CD4-positive, CD25-positive, alpha-beta regulatory T cell (primary cell): ENCODE results near the gene MRAP2. TPM values are rescaled to one million over a fixed set of nuclear protein-coding genes. Genes with fewer than 3 reads are reported as not detected.

Source experiments
- ATAC-seq, 2 donors: fragments of 150-1000 bp; cut with Tn5 transposase; one replicate each; pipeline ENCODE4 v1.10.0; 2021; ENCODE audit warnings: low read depth in 2 of 2, moderate number of reproducible peaks in 2 of 2, moderate library complexity in 1 of 2
- DNase-seq, 3 donors: peaks; one replicate each; pipeline versions ENCODE4 v3.0.0 to v3.0.0-alpha.2; 2012 to 2022; ENCODE audit warnings: mixed read lengths in 1 of 3
- H3K27ac ChIP-seq: one replicate; pipeline ENCODE4 v1.7.0; 2013; ENCODE audit warnings: mild to moderate bottlenecking, low read length; ENCODE audit not compliant: insufficient read depth, poor library complexity, severe bottlenecking
- H3K27me3 ChIP-seq: one replicate; pipeline ENCODE4 v1.7.0; 2013; ENCODE audit warnings: low read length; ENCODE audit not compliant: control insufficient read depth, insufficient read depth
- H3K36me3 ChIP-seq: one replicate; pipeline ENCODE4 v1.7.0; 2013; ENCODE audit warnings: mild to moderate bottlenecking, low read length, moderate library complexity; ENCODE audit not compliant: control insufficient read depth, insufficient read depth
- H3K4me1 ChIP-seq: 2 replicates; pipeline ENCODE4 v1.7.0; 2013; ENCODE audit warnings: mild to moderate bottlenecking, low read length; ENCODE audit not compliant: insufficient read depth, control insufficient read depth, poor library complexity, severe bottlenecking
- H3K4me3 ChIP-seq: one replicate; pipeline ENCODE4 v1.7.0; 2013; ENCODE audit warnings: low read depth, mild to moderate bottlenecking, low read length, moderate library complexity
- H3K9me3 ChIP-seq, 2 experiments: 1 replicate in 1 of 2; 2 replicates in 1 of 2; pipeline ENCODE4 v1.7.0; 2013; ENCODE audit warnings: low read length in 2 of 2, mild to moderate bottlenecking in 1 of 2, moderate library complexity in 1 of 2; ENCODE audit not compliant: control insufficient read depth in 2 of 2
- H3K27ac Mint-ChIP-seq, 3 donors: one replicate each; pipeline ENCODE4 v1.8.0; 2020 to 2022; ENCODE audit warnings: mild to moderate bottlenecking in 3 of 3, mixed read lengths in 3 of 3, moderate library complexity in 2 of 3
- H3K27me3 Mint-ChIP-seq: one replicate; pipeline ENCODE4 v1.8.0; 2022; ENCODE audit warnings: mild to moderate bottlenecking, mixed read lengths
- H3K36me3 Mint-ChIP-seq: one replicate; pipeline ENCODE4 v1.8.0; 2020; ENCODE audit warnings: mixed read lengths
- H3K4me1 Mint-ChIP-seq, 4 donors: one replicate each; pipeline ENCODE4 v1.8.0; 2020 to 2022; ENCODE audit warnings: mixed read lengths in 4 of 4, mild to moderate bottlenecking in 1 of 4
- H3K4me3 Mint-ChIP-seq, 4 donors: one replicate each; pipeline ENCODE4 v1.8.0; 2020 to 2022; ENCODE audit warnings: mild to moderate bottlenecking in 4 of 4, mixed read lengths in 4 of 4, moderate library complexity in 3 of 4
- H3K9me3 Mint-ChIP-seq, 7 donors: one replicate each; pipeline ENCODE4 v1.8.0; 2020 to 2022; ENCODE audit warnings: mixed read lengths in 7 of 7, mild to moderate bottlenecking in 3 of 7, moderate library complexity in 2 of 7
- polyA plus RNA-seq, 4 donors: library from polyadenylated mRNA; unstranded; fragments of 300-500 nt; fragmentation: Illumina TruSeq; gene quantifications; one replicate each; pipeline ENCODE4 v1.2.3, GENCODE V29; 2021
- total RNA-seq: library from RNA; stranded (reverse); gene quantifications from one replicate; pipeline ENCODE4 v1.2.3, GENCODE V29; 2022

The MRAP2 gene, protein sequence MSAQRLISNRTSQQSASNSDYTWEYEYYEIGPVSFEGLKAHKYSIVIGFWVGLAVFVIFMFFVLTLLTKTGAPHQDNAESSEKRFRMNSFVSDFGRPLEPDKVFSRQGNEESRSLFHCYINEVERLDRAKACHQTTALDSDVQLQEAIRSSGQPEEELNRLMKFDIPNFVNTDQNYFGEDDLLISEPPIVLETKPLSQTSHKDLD
- total RNA-seq (not detected), polyA plus RNA-seq (not detected)

DNA sequence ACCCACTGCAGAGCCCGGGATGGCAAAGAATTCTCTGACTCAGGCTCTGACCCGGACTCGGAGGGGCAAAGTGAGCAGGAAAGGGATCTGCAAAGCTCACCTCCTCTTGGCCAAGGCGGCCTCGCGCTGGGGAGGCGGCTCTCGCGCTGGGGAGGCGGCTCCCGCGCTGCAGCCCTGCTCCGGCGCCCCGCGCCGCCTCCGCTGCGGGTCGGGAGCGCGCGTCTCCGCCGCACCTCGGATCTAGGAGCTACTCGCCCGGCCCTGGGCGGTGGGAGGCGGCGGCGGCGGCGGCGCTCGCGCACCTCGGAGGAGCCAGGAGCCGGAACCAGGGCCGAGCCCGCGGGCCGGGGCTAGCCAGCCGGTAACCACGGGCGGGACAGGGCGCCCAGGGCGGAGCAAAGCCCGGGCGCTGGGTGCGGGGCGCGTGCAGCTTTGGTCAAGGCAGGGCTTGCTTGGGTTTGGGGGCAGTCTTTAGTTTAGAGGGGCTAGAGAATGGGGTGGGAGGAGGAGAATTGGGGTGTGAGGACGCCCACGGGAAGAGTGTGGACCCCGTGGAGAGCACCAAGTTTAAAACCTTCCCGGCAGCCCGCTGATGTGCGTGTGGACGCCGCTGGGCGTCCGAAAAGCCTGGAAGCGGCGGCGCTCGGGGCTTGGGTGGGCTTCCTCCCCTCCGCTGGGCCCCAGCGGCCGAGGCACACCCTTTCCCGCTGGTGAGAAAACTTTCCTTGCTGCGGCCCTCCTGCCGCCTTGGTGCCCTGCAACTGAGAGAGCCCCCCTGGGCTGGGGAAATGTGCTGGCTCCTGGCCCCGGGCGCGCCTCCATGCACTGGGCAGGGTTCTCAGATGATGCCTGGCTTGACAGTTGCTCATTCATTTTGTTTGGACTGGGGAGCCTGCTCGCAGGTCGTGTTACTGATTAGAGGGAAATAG, at the start of gene MRAP2:
Gene MRAP2, plus strand, starts transcription at position 250 of the 929 bp plus-strand sequence. CDS start 21,547 bp downstream, outside the sequence.
- Mint-ChIP-seq H3K4me1 (peaks cover 0 to 9% (median 0%) of the 10 kb centered on the region in 4 donors), H3K4me3 (peak within 1 kb of the TSS in 2 of 4 donors; percentile 48 to 72), H3K27me3 (peaks cover 43% of the 10 kb centered on the region), H3K27ac (no peak within 1 kb of the TSS), H3K36me3 (no peaks in the 10 kb centered on the region), H3K9me3 (peaks cover 0 to 16% (median 0%) of the 10 kb centered on the region in 7 donors)
- Histone ChIP-seq H3K4me1 (peaks cover 3% of the 10 kb centered on the region), H3K9me3 (no peaks in the 10 kb centered on the region), H3K36me3 (no peaks in the 10 kb centered on the region), H3K4me3 (no peak within 1 kb of the TSS), H3K27me3 (peaks cover 19% of the 10 kb centered on the region), H3K27ac (no peak within 1 kb of the TSS)
- ATAC-seq (no peak), DNase-seq (peak in 1 of 3 donors; percentile 4)

GRCh38 chr6:83984411-83984810, 49.2 kb upstream of the MRAP2 start:
- Mint-ChIP-seq H3K4me3 (no peak overlapping the region), H3K27me3 (peaks cover 4% of the 10 kb centered on the region), H3K36me3 (peaks cover 14% of the 10 kb centered on the region), H3K9me3 (peaks cover 0 to 4% (median 0%) of the 10 kb centered on the region in 7 donors), H3K27ac (no peak overlapping the region), H3K4me1 (no peaks in the 10 kb centered on the region)
- H3K9me3 ChIP-seq, result no peaks in the 10 kb centered on the region
- no peak overlapping the region for H3K4me3 ChIP-seq
- DNase-seq, result no peak
- H3K4me1 ChIP-seq, result no peaks in the 10 kb centered on the region
- no peaks in the 10 kb centered on the region for H3K36me3 ChIP-seq
- no peaks in the 10 kb centered on the region for H3K27me3 ChIP-seq
- no peak overlapping the region for H3K27ac ChIP-seq
- no peak for ATAC-seq

DNA sequence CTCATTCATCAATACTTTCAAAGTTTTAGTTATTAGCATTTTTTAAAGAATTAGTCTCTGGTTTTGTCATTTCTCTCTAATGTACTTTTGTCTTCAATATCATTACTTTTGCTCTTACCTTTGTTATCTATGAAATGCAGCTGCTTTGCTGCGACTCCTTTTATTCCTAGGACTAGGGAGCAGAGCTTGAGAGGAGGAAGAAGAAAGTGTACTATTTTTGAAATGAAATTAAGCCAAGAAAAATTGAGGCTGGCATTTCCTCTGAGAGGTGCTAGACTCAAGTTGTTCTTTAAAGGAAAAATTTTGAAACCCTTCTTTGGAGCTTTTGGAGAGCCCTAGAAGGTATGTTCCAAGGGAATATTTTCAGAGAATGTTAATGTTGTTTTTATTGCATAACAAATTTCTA, 48.3 kb upstream of the MRAP2 start:
- DNase-seq, result no peak
- H3K36me3 Mint-ChIP-seq, result peaks cover 15% of the 10 kb centered on the region
- Histone ChIP-seq H3K4me1 (no peaks in the 10 kb centered on the region), H3K4me3 (no peak overlapping the region), H3K9me3 (no peaks in the 10 kb centered on the region), H3K36me3 (no peaks in the 10 kb centered on the region), H3K27me3 (no peaks in the 10 kb centered on the region), H3K27ac (no peak overlapping the region)
- no peak overlapping the region for H3K4me3 Mint-ChIP-seq
- ATAC-seq, result no peak
- H3K9me3 Mint-ChIP-seq, result peaks cover 0 to 4% (median 0%) of the 10 kb centered on the region in 7 donors
- peaks cover 4% of the 10 kb centered on the region for H3K27me3 Mint-ChIP-seq
- H3K27ac Mint-ChIP-seq, result no peak overlapping the region
- no peaks in the 10 kb centered on the region for H3K4me1 Mint-ChIP-seq

- ATAC-seq, result no peak
- no peak overlapping the region for H3K4me3 Mint-ChIP-seq
- peaks cover 15% of the 10 kb centered on the region for H3K36me3 Mint-ChIP-seq
Measured at GRCh38 chr6:83985715-83986114, 47.9 kb upstream of the MRAP2 start.

DNA sequence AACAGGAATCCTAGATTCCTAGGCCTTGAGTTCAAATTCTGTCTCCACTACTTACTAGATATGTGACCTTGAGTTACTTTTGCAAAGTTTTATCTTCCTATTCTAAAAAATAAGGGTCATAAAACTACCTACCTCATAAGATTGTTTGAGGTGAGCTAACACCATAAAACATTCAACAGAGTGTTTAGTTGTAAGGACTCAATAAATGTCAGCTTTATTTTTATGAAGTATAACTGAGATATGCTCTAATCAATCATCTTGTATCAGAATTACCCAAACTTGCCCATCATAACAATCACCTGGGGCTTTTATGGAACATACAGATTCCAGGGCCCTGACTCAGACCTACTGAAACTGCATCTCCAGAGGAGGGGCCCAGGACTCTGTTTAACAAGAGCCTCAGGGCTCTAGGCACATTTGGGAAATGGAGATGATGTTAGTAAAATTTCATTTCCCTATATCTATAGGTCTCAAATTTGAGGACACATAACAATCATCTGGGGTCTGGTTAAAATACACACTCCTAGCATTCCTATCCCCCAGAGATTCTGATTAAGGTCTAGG, 35.5 kb upstream of the MRAP2 start:
- no peaks in the 10 kb centered on the region for H3K4me1 ChIP-seq
- peaks cover 0 to 8% (median 3%) of the 10 kb centered on the region in 7 donors for H3K9me3 Mint-ChIP-seq
- no peak overlapping the region for H3K4me3 Mint-ChIP-seq
- no peaks in the 10 kb centered on the region for H3K27me3 Mint-ChIP-seq
- H3K27ac ChIP-seq, result no peak overlapping the region
- ATAC-seq, result no peak
- no peak for DNase-seq
- no peaks in the 10 kb centered on the region for H3K9me3 ChIP-seq
- no peak overlapping the region for H3K27ac Mint-ChIP-seq
- no peaks in the 10 kb centered on the region for H3K36me3 Mint-ChIP-seq
- H3K4me3 ChIP-seq, result no peak overlapping the region
- H3K27me3 ChIP-seq, result no peaks in the 10 kb centered on the region
- H3K4me1 Mint-ChIP-seq, result no peaks in the 10 kb centered on the region
- H3K36me3 ChIP-seq, result no peaks in the 10 kb centered on the region

More at GRCh38 chr6:83985715-83986114, 47.9 kb upstream of the MRAP2 start:
- H3K4me1 ChIP-seq, result no peaks in the 10 kb centered on the region
- no peak overlapping the region for H3K27ac Mint-ChIP-seq
- DNase-seq, result no peak
- H3K36me3 ChIP-seq, result no peaks in the 10 kb centered on the region
- no peaks in the 10 kb centered on the region for H3K27me3 ChIP-seq
- H3K9me3 Mint-ChIP-seq, result peaks cover 0 to 4% (median 0%) of the 10 kb centered on the region in 7 donors
- H3K9me3 ChIP-seq, result no peaks in the 10 kb centered on the region
- no peak overlapping the region for H3K27ac ChIP-seq
- no peaks in the 10 kb centered on the region for H3K4me1 Mint-ChIP-seq
- peaks cover 4% of the 10 kb centered on the region for H3K27me3 Mint-ChIP-seq
- no peak overlapping the region for H3K4me3 ChIP-seq

GRCh38 chr6:84001119-84001518, 32.5 kb upstream of the MRAP2 start:
- no peaks in the 10 kb centered on the region for H3K36me3 ChIP-seq
- peaks cover 5% of the 10 kb centered on the region for H3K27me3 Mint-ChIP-seq
- H3K4me3 Mint-ChIP-seq, result no peak overlapping the region
- H3K4me3 ChIP-seq, result no peak overlapping the region
- H3K27me3 ChIP-seq, result peaks cover 2% of the 10 kb centered on the region
- ATAC-seq, result no peak
- no peaks in the 10 kb centered on the region for H3K9me3 ChIP-seq
- H3K4me1 ChIP-seq, result no peaks in the 10 kb centered on the region
- peak overlapping the region in 1 of 3 donors; percentile 54 for H3K27ac Mint-ChIP-seq
- H3K36me3 Mint-ChIP-seq, result no peaks in the 10 kb centered on the region
- DNase-seq, result no peak
- no peak overlapping the region for H3K27ac ChIP-seq
- H3K9me3 Mint-ChIP-seq, result peaks cover 0 to 4% (median 0%) of the 10 kb centered on the region in 7 donors
- H3K4me1 Mint-ChIP-seq, result no peaks in the 10 kb centered on the region

GRCh38 chr6:84002226-84002625, 31.3 kb upstream of the MRAP2 start:
- Mint-ChIP-seq H3K9me3 (peaks cover 0 to 6% (median 0%) of the 10 kb centered on the region in 7 donors), H3K4me1 (no peaks in the 10 kb centered on the region), H3K27me3 (peaks cover 5% of the 10 kb centered on the region), H3K27ac (no peak overlapping the region), H3K4me3 (no peak overlapping the region), H3K36me3 (no peaks in the 10 kb centered on the region)
- Histone ChIP-seq H3K36me3 (no peaks in the 10 kb centered on the region), H3K9me3 (no peaks in the 10 kb centered on the region), H3K27ac (no peak overlapping the region), H3K4me1 (no peaks in the 10 kb centered on the region), H3K27me3 (peaks cover 2% of the 10 kb centered on the region), H3K4me3 (no peak overlapping the region)
- ATAC-seq (no peak), DNase-seq (no peak)
